Measurements from ENCODE around the gene TENM3.

- no peak for TF ChIP-seq CTCF (IDR thresholded peaks at IDR 0.05)
- TF ChIP-seq POLR2A (IDR thresholded peaks at IDR 0.05), result no peak
Measured at GRCh38 chr4:182604161-182604622, 361.0 kb downstream of the TENM3 start.

All from adrenal gland (tissue), 5 donors.